ENCODE results near the gene SDHA.
"Not testable (repeated sequence)": the region's sequence is repeated elsewhere in the genome, so short reads cannot be mapped to it uniquely, and the experiment has no call there.

SDHA gene

GRCh38 chr5:270340-270739 is 52.2 kb downstream of the SDHA start:
- Histone ChIP-seq H3K36me3 (ENCODE audit: insufficient read depth, low read length) (peaks cover 20% of the 10 kb centered on the region), H3K9me3 (ENCODE audit: low read depth, low read length) (no peaks in the 10 kb centered on the region), H3K4me3 (no peak overlapping the region), H3K9ac (ENCODE audit: insufficient read length) (no peak overlapping the region), H3K27ac (no peak overlapping the region; the same call in 1 of the 2 replicates)
- no peak for DNase-seq (ENCODE audit: low read depth, low spot score)
- TF ChIP-seq FOXP2 (optimal IDR thresholded peaks at IDR 0.05; ENCODE audit: control extremely low read depth, extremely low read length, insufficient read depth): no peak
- no peak for TF ChIP-seq EZH2 (IDR thresholded peaks at IDR 0.05)
- TF ChIP-seq POLR2AphosphoS5 (IDR thresholded peaks at IDR 0.05; ENCODE audit: borderline replicate concordance, low read depth, low read length): no peak

GRCh38 chr5:271828-272167 is 53.7 kb downstream of the SDHA start:
- not testable (repeated sequence) for DNase-seq (ENCODE audit: low read depth, low spot score); H3K9me3 ChIP-seq (ENCODE audit: low read depth, low read length); H3K27ac ChIP-seq
- H3K9ac ChIP-seq (ENCODE audit: insufficient read length): peak overlapping the region; percentile 89
- H3K36me3 ChIP-seq (ENCODE audit: insufficient read depth, low read length): peaks cover 26% of the 10 kb centered on the region
- H3K4me3 ChIP-seq: peak overlapping the region; percentile 88

- Histone ChIP-seq H3K36me3 (ENCODE audit: insufficient read depth, low read length) (peaks cover 26% of the 10 kb centered on the region), H3K4me3 (peak overlapping the region; percentile 68)
- not testable (repeated sequence) for H3K9me3 ChIP-seq (ENCODE audit: low read depth, low read length); H3K9ac ChIP-seq (ENCODE audit: insufficient read length); DNase-seq (ENCODE audit: low read depth, low spot score); H3K27ac ChIP-seq
Measured at GRCh38 chr5:273091-273490, 55.0 kb downstream of the SDHA start.

- H3K9ac ChIP-seq (ENCODE audit: insufficient read length); H3K9me3 ChIP-seq (ENCODE audit: low read depth, low read length); DNase-seq (ENCODE audit: low read depth, low spot score); H3K27ac ChIP-seq: not testable (repeated sequence)
- peaks cover 26% of the 10 kb centered on the region for H3K36me3 ChIP-seq (ENCODE audit: insufficient read depth, low read length)
- peak overlapping the region; percentile 68 for H3K4me3 ChIP-seq
Measured at GRCh38 chr5:273491-273890, 55.4 kb downstream of the SDHA start.

- H3K4me3 ChIP-seq; H3K27ac ChIP-seq; DNase-seq (ENCODE audit: low read depth, low spot score); H3K9ac ChIP-seq (ENCODE audit: insufficient read length); H3K9me3 ChIP-seq (ENCODE audit: low read depth, low read length): not testable (repeated sequence)
- peaks cover 26% of the 10 kb centered on the region for H3K36me3 ChIP-seq (ENCODE audit: insufficient read depth, low read length)
Measured at GRCh38 chr5:274346-274745, 56.2 kb downstream of the SDHA start.

- TF ChIP-seq POLR2AphosphoS5 (IDR thresholded peaks at IDR 0.05; ENCODE audit: borderline replicate concordance, low read depth, low read length) (no peak), FOXP2 (optimal IDR thresholded peaks at IDR 0.05; ENCODE audit: control extremely low read depth, extremely low read length, insufficient read depth) (no peak), EZH2 (IDR thresholded peaks at IDR 0.05) (no peak)
- no peak for DNase-seq (ENCODE audit: low read depth, low spot score)
- Histone ChIP-seq H3K9me3 (ENCODE audit: low read depth, low read length) (no peaks in the 10 kb centered on the region), H3K4me3 (no peak overlapping the region), H3K36me3 (ENCODE audit: insufficient read depth, low read length) (peaks cover 24% of the 10 kb centered on the region), H3K9ac (ENCODE audit: insufficient read length) (no peak overlapping the region), H3K27ac (no peak overlapping the region)
Measured at GRCh38 chr5:278646-279045, 60.5 kb downstream of the SDHA start.

- not testable (repeated sequence) for DNase-seq (ENCODE audit: low read depth, low spot score); H3K9ac ChIP-seq (ENCODE audit: insufficient read length); H3K27ac ChIP-seq; H3K4me3 ChIP-seq; H3K9me3 ChIP-seq (ENCODE audit: low read depth, low read length)
- peaks cover 21% of the 10 kb centered on the region for H3K36me3 ChIP-seq (ENCODE audit: insufficient read depth, low read length)
Measured at GRCh38 chr5:279051-279665, 61.0 kb downstream of the SDHA start.

GRCh38 chr5:285991-286557 is 68.0 kb downstream of the SDHA start:
- Histone ChIP-seq H3K27ac (no peak overlapping the region), H3K9ac (ENCODE audit: insufficient read length) (no peak overlapping the region), H3K9me3 (ENCODE audit: low read depth, low read length) (no peaks in the 10 kb centered on the region), H3K4me3 (no peak overlapping the region), H3K36me3 (ENCODE audit: insufficient read depth, low read length) (peaks cover 4% of the 10 kb centered on the region; the same call in 1 of the 2 replicates)
- DNase-seq (ENCODE audit: low read depth, low spot score): no peak
- TF ChIP-seq POLR2AphosphoS5 (IDR thresholded peaks at IDR 0.05; ENCODE audit: borderline replicate concordance, low read depth, low read length): no peak
- TF ChIP-seq EZH2 (IDR thresholded peaks at IDR 0.05): no peak
- no peak for TF ChIP-seq FOXP2 (optimal IDR thresholded peaks at IDR 0.05; ENCODE audit: control extremely low read depth, extremely low read length, insufficient read depth)

GRCh38 chr5:290200-290599 is 72.1 kb downstream of the SDHA start:
- H3K9me3 ChIP-seq (ENCODE audit: low read depth, low read length); H3K36me3 ChIP-seq (ENCODE audit: insufficient read depth, low read length); H3K27ac ChIP-seq; DNase-seq (ENCODE audit: low read depth, low spot score); H3K9ac ChIP-seq (ENCODE audit: insufficient read length); H3K4me3 ChIP-seq: not testable (repeated sequence)

- not testable (repeated sequence) for DNase-seq (ENCODE audit: low read depth, low spot score)
Measured at GRCh38 chr5:291345-291744, 73.2 kb downstream of the SDHA start.

GRCh38 chr5:294788-295187 is 76.7 kb downstream of the SDHA start:
- not testable (repeated sequence) for H3K4me3 ChIP-seq; H3K9me3 ChIP-seq (ENCODE audit: low read depth, low read length); H3K27ac ChIP-seq; H3K36me3 ChIP-seq (ENCODE audit: insufficient read depth, low read length); DNase-seq (ENCODE audit: low read depth, low spot score); H3K9ac ChIP-seq (ENCODE audit: insufficient read length)

More at GRCh38 chr5:291345-291744, 73.2 kb downstream of the SDHA start:
- not testable (repeated sequence) for H3K36me3 ChIP-seq (ENCODE audit: insufficient read depth, low read length); H3K27ac ChIP-seq; H3K4me3 ChIP-seq; H3K9ac ChIP-seq (ENCODE audit: insufficient read length); H3K9me3 ChIP-seq (ENCODE audit: low read depth, low read length)

- not testable (repeated sequence) for DNase-seq (ENCODE audit: low read depth, low spot score); H3K27ac ChIP-seq; H3K36me3 ChIP-seq (ENCODE audit: insufficient read depth, low read length); H3K9ac ChIP-seq (ENCODE audit: insufficient read length); H3K4me3 ChIP-seq; H3K9me3 ChIP-seq (ENCODE audit: low read depth, low read length)
Measured at GRCh38 chr5:296207-296606, 78.1 kb downstream of the SDHA start.

GRCh38 chr5:296954-297353 is 78.8 kb downstream of the SDHA start:
- not testable (repeated sequence) for DNase-seq (ENCODE audit: low read depth, low spot score); H3K36me3 ChIP-seq (ENCODE audit: insufficient read depth, low read length); H3K9me3 ChIP-seq (ENCODE audit: low read depth, low read length); H3K9ac ChIP-seq (ENCODE audit: insufficient read length); H3K4me3 ChIP-seq
- H3K27ac ChIP-seq: peak overlapping the region; percentile 64

GRCh38 chr5:297448-297847 is 79.3 kb downstream of the SDHA start:
- not testable (repeated sequence) for H3K36me3 ChIP-seq (ENCODE audit: insufficient read depth, low read length); H3K4me3 ChIP-seq; H3K9ac ChIP-seq (ENCODE audit: insufficient read length); DNase-seq (ENCODE audit: low read depth, low spot score); H3K9me3 ChIP-seq (ENCODE audit: low read depth, low read length)
- H3K27ac ChIP-seq: peak overlapping the region; percentile 64

Data from SK-N-MC (cell line).